IPS DF 4.7 (cell line): ENCODE results near the gene PPP2R5B.

ENCODE experiments used
- DNase-seq: peaks from one replicate; pipeline ENCODE4 v3.0.0-alpha.2; 2013; ENCODE audit warnings: low spot score; ENCODE audit errors: extremely low read depth

PPP2R5B gene

DNA sequence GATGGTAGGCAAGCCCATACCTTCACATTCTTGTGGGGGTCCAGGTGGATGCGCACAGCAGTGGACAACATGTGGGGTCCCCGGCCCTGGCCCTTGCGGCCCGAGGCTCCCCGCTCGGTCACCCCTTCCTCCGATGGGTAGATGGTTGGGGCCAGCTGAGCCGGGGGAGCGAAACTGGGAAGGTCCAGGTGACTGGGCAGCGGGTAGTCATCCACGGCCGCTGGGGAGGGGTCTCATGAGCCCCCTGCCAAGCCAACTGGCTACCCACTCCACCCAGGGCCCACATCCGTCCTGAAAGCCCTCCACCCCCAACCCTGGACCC lies 18.2 kb upstream of the PPP2R5B start:
- no peak for DNase-seq

DNA sequence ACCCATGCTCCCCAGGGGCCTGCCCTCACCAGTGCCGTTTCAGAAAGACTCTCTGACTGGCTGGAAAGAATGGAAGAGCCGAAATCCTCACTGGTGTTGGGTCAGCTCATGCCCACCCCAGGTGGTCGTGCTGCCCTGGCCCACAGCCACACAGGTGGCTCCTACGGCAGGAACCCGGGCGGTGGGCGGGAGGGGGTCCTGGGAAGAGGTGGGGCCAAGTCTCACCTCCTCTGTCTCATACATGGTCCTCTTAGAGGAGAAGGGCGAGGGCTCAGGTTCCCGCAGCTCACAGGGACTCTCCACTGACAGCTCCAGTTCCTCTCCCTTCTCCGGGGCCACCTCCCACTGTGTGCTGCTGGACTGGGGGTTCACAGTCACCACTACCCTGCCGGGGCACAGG lies 15.7 kb upstream of the PPP2R5B start:
- DNase-seq: no peak

DNA sequence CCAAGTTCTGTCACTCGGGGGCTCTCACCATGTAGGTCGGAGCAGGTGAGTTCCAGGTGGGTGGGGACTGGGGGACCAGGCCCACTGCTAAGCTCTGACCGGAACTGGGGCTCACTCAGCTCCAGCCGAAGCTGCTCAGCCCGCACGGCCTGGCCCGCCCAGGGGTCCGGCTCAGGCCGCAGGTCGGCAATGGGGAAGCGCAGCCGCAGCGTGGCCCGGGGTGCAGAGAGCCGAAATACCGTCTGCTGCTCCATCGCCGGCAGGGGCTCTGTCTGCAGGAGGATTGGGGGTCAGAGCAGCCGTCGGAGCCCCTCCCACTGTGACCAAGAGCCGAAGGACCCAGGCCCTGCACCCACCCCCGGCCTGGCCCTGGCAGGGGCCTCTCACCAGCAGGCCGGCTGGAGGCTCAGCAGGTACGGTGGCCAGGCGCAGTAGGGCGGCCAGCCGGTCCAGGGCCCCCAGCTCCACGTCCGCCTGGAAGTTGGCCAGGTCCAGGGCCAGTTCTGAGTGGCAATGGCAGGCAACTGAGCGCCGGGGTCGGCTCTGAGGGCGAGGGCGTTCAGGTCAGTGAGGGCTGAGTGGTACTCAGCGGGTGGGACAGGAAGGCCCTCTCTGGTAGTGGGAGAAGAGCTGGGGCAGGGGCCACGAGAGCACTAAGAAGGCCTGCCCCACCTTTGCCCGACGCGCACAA lies 14.7 kb upstream of the PPP2R5B start:
- no peak for DNase-seq

DNA sequence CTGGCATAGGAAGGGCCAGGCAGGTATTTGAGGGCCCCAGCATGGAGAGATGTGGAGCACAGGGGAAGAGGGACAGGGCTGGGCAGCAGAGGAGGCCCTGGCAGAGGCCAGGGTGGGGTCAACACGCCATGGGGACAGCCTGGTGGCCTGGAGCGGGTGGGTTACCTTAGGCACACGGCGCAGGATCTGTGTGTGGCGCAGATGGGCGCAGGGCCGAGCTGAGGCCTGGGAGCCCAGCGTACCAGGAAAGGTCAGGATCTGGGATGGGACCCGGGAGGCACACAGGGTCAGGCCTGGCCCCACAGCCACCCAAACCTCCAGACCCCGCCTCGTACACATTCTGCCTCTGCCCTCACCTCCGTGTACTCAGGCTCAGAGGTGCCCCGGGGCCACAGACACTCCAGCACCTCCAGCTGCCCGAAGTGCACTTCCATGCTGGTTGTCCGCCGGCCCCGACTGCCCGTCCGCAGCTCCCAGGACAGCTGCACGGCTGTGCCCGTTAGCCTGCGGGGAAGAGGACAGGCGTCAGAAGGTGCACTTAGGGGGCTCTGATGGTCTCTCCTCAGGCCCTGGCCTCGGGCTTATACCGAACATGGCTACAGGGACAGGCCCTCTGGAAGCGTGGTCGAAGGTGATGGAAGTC lies 13.9 kb upstream of the PPP2R5B start:
- DNase-seq: no peak

DNA sequence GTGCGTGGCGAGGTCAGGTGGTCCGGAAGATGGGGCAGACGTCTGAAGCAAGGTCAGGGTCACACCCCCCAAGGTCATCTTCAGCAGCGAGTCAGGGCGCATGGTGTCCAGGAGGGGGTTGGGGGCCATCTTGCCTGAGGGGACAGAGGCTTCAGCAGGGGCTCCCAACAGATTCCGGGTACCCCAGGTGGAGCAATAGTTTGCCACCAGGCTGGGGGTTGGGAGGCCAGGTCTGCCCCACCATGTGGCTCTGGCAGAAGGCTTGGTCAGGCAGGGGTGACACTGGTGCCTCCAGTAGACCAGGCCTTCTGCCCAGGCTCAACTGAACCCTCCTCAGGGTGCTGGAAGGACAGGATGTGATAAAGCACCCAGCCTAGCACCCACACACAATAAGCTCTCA lies 13.3 kb upstream of the PPP2R5B start:
- no peak for DNase-seq

DNA sequence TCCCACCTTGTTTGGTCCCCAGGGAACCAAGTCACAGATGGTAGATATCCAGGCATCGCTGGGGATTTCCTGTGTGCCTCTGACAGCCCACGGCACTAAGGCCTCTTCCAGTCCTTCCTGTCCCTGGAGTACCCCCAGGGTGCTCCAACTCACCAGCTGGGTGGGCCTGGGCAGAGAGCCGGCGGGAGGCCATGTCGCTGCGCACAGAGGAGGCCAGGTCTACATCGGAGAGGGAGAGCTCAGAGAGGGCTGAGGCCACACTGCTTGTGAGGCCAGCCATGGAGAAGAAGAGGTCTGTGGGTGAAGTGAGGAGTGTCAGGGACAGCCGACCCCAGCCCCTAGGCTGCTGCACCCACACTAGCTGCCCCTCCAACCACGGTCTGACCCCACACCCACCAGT lies 12.8 kb upstream of the PPP2R5B start:
- no peak for DNase-seq

DNA sequence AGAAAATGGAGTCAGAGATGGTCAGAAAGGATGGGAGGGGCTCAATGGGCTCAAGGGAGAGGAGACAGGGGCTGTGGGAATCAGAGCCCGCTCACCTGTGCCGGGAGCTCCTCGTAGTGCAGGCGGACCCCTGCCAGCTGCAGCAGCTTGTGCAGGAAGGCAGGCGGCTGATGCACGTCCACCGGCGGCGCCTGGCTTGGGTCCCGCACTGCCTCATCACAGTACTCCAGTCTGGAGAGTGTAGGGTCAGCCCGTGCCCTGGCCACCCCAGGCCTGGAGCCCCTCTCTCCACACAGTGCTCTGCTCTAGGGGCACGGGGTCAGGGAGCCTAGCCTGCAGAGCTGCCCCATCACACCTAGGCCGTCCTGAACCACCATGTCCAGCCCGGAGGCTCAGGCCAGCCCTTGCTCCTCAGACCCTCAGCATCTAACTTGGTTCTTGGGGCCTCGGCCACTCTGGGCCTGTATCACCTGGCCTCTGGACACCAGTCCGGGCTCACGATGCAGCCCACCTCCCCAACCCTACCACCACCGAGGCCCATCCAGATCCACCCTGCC lies 11.2 kb upstream of the PPP2R5B start:
- no peak for DNase-seq

DNA sequence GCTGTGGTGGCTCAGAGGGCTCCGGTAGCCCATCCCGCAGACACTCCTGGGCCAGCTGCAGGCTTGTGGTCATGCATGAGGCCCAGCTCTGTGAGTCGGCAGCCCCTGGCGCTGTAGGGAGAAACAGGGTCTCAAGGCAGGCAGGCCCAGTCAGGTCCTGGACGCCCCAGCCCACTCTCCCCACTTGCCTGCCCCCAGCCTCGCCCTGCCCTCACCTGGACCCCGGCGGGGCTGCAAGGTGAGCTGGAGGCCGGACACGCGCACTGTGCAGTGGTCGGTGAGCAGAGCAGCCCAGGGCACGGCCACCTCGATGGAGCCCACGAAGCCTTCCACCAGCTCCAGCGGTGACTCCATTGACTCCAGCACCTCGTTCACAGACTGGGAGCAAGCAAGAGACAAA lies 10.4 kb upstream of the PPP2R5B start:
- DNase-seq: no peak

DNA sequence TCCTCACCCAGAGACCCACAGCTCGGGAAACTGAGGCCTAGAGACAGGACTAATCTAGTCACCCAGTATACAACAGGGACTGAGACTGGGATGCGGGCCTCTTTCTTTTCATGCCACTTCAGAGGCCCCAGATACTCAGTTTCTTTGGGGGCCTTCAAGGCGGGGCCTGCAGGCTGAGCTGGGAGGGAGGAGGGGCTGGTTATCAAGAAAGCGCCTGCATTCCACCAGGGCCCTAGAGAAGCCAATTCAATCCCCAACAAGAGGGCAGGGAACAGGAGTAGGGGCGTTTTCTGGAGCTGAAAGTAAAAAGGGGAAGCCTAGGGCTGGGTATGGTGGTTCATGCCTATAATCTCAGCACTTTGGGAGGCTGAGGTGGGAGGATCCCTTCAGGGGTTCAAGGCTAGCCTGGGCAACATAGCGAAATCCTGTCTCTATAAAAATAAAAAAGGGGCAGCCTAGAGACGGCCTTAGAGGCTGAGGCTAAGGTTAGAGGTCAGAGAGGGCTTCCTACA lies 9.1 kb upstream of the PPP2R5B start:
- DNase-seq: no peak

DNA sequence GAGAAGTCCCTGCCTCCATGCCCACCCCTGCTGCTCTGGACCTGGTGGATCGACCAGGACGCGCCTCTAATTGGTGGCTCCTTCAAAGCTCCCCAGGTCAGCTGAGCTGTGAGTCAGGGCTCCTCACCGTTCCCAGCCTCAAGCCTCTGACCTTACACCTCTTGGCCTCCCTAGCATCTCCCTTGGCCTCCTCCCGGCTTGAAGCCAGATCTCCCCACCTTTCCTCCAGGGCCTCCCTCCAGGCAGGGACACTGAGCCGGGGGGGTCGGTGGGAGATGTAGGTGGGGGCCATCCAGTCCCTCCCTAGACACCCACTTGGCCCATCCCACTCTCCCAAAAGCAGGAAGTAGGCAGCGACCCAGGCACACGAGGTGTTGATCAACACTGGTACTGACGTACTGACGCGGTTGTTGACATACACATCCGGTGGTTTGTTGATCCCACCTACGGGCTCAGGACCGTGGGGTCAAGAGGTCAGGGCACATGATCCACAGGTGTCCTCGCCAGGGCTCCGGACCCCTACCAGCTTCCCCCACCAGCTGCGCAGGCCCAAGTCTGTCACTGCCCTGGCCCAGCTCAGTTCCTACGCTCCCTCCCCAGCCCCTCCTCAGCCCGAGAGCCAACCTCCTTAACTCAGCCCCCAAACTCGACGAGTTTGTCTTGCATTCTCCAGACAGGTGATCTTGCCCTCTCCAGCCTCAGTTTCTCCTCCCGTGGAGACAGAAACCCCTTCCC lies 8.3 kb upstream of the PPP2R5B start:
- DNase-seq: no peak

DNA sequence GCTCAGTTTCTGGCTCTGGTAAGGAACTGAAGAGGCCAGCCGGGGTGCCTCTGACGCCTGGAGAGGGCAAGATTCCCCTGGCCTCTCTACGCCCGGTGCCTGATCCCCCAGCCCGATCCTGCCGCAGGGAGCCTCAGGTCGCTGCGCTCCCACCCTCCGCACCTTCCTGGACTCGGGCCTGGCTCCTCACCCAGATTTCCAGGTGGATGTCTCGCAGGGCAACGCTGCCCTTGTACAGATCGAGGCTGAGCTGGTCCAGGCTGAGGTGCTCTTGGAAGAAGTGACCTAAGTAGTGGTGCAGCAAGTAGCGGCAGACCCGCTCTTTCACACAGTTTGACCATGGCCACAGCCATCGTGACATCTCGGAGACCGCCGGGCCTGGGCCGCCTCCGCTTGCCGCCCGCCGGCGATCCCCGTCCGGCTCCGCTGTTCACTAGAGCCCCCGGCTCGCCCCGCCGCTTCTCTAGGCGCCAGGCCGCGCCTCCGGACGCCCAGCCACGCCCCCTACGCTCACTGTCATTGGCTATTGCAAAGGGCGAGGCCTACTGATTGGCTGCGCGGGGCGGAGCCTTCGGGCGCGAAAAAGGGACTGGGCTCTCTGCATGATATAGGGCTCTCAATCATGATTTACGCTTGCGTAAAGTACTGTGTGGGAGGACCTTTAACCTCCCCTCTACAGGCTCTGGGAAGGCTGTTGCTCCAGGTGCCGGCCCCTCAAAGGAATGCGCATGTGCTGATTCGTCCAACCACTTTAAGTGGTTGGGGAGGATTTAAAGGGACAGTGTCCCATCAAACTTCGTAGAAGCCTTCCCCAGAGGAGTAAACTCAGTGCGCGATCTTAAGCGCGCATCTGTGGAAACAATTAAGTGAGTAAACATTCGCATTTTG lies 7.5 kb upstream of the PPP2R5B start, which contains the start of gene ATG2A:
Gene ATG2A, minus strand, starts transcription at position 435 of the 888 bp plus-strand sequence. Its CDS starts 74 bp downstream, at position 361.
- peak; percentile 97 for DNase-seq

DNA sequence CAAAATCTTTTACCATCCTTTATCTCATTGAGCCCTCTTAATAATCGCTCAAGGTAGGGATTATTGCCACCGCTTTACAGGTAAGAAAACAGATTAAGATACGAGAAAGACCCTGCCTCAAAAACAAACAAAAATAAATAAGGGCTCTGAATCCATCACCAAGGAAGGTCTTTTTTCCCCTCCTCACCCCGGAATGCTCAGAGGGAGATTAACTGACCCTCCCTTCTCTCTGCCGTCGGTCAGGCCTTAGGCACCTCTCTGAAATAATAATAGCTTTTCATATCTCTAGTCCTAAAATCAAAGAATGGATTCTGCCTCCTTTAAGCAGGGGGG lies 6.9 kb upstream of the PPP2R5B start:
- DNase-seq: no peak

DNA sequence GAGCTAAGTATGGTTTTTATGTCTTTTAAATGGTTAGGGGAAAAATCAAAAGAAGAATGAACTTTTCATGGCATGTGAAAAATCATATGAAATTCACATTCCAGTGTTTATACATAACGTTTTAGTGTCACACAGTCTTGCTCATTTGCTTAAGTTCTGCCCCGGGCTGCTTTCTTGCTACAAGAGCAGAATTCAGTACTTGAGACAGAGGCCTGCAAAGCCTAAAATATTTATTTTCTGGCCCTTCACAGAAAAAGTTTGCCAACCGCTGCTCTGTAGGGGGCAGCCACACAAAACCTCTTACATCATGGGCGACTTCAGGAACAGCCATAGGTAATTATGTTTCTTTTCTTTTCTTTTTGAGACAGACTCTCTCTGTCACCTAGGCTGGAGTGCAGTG lies 6.5 kb upstream of the PPP2R5B start:
- DNase-seq: no peak

DNA sequence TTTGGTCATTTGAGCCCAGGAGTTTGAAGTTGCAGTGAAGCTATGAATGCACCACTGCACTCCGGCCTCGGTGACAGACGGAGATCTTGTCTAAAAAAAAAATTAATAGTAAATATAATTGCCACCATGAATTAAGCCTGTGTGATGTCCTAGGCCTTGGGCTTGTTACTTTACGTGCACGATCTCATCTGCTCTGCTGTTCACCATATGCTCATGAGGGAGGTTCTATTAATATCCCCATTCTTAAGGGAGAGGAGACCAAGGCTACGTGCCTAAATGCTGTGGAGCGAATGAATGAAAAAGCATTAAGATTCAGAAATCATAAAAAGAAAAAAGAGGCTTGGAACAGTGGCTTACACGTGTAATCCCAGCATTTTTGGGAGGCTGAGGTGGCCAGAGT lies 4.9 kb upstream of the PPP2R5B start:
- DNase-seq: no peak

DNA sequence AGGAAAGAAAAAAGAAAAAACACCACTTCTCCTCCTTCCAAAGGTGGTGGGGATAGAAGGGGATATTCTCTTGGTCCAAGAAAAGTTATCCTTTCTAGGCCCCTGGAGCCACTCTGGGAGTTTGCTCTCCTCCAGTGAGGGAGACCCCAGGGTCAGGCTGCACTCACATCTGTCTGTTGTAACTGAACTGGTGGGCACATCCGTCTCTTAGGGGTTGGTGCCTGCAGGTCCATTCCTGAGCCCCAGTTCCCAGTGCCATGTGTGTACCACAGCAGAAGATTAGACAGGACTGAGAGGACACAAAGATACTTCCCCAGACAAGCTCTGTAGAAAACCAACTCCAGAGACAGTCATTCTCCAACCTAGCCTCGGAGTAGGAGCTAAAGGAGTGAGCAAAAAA lies 4.4 kb upstream of the PPP2R5B start:
- no peak for DNase-seq

DNA sequence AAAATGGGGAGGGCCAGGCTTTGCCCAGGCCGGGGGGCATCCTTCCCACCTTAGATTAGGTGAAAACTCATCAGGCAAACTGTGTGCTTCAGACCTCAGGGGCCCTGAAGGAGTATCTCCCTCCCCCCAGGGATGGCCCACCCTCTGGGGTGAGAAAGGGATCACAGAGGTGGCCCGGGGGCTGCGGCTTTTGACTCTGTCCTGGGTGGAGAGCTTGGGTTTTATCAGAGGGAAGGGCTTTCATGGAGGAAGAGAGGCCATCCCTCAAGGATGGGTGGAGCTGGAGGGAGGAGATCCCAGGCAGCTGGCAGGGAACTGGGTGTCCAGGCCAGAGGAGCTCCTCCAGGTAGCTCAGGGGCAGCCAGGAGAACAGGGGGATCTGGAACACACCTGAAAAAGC lies 3.1 kb upstream of the PPP2R5B start:
- no peak for DNase-seq

DNA sequence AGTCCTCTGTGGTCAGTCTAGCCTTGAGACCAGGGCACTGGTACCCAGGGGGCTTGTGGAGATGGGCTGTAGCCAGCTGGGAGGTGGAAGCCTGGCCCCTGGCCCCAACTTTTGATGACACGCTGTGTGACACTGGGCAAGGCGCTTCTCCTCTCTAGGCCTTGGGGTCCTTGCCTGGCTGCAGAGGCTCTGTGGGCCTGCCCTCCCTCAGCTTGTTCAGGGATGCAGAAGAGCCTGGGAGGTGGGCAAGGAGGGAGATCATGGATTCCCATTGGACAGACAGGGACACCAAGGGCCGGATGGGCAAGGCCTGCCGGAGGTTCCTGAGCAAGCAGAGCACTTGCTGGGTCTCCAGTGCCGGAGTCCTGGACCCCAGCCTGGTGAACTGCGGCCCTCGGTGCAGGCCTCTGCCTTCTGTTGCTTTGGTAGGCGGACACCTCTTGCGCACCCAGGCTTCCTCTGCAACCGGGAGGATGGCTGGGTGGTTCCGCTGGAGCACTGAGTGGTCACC lies 1.3 kb upstream of the PPP2R5B start:
- DNase-seq: no peak

DNA sequence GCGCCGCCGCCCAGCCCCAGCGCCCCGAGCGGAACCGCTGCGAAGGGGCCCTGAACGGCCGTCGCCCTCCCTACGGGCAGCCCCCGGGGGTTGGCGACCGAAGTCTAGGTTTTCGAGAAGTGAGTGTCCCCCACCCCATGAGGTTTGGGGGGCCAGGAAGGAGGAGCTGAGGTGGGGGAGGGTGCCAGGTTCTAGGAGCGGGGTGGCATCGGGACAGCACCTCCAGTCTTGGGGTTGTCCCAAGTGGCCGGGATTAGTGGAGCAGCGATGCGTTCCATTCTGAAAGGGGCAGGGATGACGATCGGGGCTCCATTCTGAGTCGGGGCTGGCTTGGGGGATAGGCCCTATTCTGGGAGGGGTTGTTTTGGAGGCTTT lies 408 bp downstream of the PPP2R5B start:
- DNase-seq: no peak

DNA sequence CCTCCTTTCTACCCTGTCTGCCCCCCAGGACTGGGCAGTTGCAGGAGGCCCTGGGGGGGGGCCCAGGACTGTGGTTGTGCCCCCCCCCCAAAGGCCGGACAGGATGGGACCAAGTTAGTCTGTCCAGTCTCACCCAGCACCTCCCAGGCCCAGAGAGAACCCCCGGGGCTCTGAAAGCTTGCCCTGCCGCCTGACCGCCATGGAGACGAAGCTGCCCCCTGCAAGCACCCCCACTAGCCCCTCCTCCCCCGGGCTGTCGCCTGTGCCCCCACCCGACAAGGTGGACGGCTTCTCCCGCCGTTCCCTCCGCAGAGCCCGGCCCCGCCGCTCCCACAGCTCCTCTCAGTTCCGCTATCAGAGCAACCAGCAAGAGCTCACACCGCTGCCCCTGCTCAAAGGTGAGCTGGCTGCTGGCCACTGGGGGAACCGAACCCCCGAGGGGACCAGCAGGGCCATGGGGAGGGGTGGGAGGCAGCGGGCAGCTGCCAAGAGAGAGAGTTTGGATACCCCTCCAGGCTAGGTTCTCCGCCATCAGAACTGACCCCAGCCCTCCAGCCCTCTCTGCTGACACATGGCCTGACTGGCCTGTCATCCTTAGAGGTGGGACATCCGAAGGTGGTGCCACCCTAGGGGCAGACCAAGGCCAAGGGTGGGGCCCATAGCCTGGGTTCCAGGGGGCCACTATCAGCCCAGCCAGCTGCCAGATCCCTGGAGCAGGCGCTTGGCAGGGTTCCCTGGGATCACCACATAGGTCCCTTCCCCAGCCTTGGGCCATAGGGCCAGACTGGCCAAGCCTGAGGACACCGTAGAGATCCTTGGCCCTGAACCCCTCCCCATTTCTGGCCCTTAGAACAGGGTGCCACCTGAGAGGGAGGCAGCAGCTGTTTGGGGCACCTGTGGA lies 1.3 kb downstream of the PPP2R5B start:
- DNase-seq: no peak

DNA sequence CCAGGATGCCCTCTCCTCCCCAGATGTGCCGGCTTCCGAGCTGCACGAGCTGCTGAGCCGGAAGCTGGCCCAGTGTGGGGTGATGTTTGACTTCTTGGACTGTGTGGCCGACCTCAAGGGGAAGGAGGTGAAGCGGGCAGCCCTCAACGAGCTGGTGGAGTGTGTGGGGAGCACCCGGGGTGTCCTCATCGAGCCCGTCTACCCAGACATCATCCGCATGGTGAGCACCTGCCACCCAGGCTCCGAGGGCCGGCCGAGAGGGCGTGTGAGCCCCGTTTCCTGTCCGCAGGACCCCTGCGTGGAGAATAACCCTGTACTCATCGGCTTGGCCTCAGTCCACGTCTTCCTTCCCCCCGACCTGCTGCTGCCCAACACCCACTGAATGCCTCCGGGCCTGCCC lies 2.2 kb downstream of the PPP2R5B start:
- DNase-seq: no peak
